DMS53 treated with DMSO at 0.1 percent for 48 hours (cell line): ENCODE results near the gene GPATCH3.
"Not testable (repeated sequence)": the region's sequence is repeated elsewhere in the genome, so short reads cannot be mapped to it uniquely, and the experiment has no call there.

Source experiments
- DNase-seq: peaks from one replicate; lab custom pipeline; 2025; ENCODE audit not compliant: unreplicated experiment; lab: John Stamatoyannopoulos, UW

Gene GPATCH3, protein sequence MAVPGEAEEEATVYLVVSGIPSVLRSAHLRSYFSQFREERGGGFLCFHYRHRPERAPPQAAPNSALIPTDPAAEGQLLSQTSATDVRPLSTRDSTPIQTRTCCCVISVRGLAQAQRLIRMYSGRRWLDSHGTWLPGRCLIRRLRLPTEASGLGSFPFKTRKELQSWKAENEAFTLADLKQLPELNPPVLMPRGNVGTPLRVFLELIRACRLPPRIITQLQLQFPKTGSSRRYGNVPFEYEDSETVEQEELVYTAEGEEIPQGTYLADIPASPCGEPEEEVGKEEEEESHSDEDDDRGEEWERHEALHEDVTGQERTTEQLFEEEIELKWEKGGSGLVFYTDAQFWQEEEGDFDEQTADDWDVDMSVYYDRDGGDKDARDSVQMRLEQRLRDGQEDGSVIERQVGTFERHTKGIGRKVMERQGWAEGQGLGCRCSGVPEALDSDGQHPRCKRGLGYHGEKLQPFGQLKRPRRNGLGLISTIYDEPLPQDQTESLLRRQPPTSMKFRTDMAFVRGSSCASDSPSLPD

DNA sequence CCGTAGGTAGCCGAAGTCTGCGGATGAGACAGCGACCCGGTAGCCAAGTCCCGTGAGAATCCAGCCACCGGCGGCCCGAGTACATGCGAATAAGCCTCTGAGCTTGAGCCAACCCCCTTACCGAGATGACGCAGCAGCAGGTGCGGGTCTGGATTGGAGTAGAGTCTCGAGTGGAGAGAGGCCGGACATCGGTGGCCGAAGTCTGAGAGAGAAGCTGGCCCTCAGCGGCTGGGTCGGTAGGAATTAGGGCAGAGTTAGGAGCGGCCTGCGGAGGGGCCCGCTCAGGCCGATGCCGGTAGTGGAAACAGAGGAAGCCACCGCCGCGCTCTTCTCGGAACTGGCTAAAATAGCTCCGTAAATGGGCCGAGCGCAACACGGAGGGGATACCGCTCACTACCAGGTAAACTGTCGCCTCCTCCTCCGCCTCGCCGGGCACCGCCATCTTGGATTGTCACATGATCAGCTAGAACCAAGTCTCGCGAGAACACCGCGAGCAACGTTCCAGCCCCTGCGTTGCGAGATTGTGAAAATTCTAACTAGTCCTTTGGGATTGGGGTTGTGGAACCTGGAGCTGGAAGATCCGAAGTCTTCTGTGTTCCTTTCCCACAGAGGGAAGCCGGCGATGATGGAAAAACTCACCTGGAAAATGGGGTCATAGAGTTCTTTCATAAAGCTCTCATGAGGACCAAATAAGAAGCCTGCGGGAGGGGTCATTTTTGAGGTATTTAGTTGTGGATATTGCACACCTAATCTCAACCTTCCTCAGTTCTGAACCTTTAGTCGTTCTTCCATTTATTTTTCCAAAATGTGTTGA is at the start of gene GPATCH3:
GPATCH3 (minus strand) TSS at position 467 of the 814 bp plus-strand sequence; CDS start at position 442, 25 bp downstream.
- DNase-seq: peak; percentile 80

DNA sequence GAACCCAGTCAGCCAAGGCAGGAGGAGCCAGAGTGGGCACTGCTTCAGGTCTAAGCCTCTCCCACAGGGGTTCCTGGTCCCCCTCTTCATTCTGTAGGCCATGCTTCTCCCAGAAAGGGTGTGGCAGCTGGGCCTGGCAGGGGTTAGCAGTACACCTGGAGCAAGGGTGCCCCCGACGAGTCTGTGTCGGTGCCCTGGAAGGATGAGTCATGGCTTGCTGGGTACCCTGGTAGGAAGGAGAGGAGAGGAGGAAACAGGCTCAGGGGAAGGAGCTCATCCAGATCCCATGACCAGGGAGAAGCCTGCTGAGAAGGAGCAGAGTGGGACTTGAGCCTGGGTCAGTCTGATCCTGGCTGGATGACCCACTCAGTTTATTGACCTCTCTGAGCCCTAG is 49.7 kb upstream of the GPATCH3 start:
- DNase-seq: no peak

DNA sequence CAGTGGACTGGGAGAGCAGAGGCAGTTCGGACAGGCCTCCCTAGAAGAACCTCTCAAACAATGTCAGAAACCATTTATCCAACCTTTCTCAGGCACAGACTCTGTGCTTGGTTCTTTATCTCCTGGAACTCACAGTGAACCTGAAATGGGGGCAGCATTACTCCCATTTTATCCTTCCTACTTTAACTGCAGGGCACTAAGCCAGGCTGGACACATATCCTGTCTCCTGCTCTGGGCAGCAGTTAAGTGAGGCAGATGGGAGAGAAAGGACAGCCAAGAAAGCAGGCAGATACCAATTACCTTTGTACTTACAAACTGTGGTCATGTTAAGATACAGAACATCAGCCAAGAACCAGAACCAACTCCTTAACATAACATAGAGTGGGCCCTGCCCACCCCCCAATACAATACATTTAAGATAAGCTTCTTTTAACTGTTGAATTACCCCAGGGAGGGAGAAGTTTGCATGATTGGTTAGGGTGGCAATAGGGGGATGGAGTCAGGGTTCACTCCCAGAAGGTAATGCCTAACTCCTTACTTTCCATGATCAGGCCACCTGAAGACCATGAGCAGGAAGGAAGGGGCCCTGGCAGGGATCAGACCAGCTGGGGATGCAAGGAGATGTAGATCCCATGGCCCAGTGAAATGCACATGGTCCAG is 49.1 kb upstream of the GPATCH3 start:
- no peak for DNase-seq

DNA sequence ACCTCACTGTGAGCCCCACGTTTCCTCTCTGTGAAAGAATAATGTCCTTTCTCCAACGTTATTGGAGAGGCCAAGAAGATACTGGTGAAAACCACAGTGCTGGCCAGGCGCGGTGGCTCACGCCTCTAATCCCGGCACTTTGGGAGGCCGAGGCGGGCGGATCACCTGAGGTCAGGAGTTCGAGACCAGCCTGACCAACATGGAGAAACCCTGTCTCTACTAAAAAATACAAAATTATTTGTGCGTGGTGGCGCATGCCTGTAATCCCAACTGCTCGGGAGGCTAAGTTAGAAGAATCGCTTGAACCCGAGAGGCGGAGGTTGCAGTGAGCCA is 48.4 kb upstream of the GPATCH3 start:
- not testable (repeated sequence) for DNase-seq

DNA sequence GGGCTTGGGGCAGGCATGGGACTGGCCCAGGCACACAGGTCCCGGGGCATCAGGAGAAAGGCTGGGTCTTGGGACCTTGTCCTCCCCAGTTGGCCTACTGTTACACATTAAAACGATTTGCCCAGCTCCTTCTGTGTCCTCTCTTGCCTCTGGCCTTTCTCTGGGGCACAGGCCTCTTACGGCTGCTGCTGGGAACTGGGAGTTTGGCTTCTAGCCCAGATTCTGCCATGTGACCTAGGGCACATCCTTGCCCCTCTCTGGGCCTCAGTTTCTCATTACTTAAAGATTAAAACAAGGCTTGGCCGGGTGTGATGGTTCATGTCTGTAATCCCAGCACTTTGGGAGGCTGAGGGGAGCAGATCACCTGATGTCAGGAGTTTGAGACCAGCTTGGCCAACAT is 46.0 kb upstream of the GPATCH3 start:
- no peak for DNase-seq

DNA sequence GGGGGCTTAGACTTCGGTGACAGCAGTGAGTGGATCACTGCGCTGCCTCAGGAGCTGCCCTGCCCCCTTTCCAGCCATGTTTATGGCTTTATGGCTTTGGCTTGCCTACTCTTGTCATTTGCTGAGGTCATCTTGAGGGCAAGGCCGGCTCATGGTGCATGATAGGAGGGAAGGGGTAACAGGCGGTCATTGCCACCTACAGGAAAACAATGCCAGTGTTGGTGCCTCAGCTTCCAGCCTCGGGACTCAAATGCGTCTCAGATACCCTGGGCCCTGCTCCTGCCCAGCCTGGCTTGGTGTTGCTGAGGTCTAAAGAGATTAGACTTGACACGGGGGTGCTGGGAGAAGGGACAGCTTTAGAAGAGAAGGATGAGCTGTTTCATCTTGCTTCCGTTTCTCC is 45.5 kb upstream of the GPATCH3 start:
- DNase-seq: no peak

DNA sequence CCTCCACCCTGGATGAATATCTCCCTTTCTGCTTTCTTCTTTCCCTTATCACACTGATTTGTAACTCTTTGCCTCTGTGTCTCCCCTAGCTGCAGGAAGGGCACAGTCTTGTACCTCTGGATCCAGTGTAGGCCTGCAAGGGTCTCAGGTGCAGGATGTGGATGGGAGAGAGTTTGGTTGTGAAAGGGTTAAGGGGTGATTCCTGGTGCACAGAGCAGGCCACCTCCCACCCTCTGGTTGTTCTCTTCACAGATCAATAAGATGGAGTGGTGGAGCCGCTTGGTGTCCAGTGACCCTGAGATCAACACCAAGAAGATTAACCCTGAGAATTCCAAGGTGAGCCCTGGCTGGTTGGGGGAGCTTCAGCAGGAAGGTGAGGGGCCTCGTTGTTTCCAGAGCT is 44.9 kb upstream of the GPATCH3 start:
- DNase-seq: no peak

DNA sequence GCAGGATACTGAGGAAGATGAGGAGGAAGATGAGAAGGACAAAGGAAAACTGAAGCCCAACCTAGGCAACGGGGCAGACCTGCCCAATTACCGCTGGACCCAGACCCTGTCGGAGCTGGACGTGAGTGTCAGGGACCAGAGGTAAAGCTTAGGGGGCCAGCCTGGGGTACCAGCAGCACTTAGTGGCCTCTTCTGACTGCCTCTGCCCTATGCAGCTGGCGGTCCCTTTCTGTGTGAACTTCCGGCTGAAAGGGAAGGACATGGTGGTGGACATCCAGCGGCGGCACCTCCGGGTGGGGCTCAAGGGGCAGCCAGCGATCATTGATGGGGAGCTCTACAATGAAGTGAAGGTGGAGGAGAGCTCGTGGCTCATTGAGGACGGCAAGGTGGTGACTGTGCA is 42.4 kb upstream of the GPATCH3 start:
- no peak for DNase-seq

DNA sequence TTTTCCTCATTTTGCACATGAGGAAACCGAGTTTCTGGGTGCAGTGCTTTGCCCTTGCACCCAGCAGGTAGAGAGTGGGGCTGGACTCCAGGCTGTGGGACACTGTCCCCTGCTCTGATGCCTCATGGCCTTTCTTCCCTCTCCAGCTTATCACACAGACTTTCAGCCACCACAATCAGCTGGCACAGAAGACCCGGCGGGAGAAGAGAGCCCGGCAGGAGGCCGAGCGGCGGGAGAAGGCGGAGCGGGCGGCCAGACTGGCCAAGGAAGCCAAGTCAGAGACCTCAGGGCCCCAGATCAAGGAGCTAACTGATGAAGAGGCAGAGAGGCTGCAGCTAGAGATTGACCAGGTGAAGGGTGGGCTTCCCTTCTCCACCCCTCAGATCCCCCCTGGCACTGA is 41.0 kb upstream of the GPATCH3 start:
- DNase-seq: no peak

DNA sequence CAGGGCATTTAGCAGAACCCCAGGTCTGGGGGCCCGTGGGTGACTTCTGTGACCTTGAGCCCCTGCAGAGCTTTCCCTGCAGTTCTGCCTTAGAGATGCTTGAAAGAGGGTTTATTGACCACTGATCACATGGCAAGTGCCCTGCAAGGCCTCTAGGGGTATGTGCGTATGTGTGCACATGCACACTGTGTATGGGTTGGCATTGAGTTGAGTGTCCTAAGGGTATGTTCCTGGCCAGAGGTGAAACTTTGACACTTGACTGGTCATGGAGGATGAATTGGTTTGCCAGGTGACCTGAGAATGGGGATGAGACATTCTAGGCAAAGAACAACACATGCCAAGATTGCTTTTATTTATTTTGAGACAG is 38.4 kb upstream of the GPATCH3 start:
- no peak for DNase-seq

DNA sequence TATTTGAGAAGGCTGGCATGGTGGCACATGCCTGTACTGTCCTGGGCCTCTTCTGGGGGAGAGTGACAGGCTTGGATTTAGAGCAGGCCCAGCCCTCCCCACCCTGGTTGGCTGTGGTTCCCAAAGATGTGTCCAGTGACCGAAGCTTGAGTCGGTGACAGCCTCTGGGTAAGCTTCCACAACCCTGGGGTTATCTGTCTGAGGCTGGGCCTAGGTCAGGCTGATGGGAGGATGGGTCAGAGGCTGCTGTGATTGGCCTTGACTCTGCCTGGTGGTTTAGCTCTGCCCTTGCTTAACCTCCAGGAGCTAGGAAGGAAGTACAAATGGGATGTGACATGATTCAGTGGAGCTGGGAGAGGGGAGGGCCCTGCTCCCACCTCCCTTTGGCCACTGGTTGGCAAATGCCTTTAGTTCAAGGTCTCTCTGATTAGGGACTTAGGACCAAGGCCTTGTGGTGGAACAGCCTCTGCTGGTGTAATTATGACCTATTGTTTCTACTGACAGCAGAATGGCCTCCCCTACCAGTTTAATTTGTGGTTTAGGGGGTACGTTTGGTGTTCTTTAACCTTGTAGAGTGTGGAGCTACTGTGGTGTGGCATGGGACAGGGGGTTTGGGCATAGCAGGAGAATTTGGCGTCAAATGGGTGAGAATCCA is 37.9 kb upstream of the GPATCH3 start:
- DNase-seq: no peak

DNA sequence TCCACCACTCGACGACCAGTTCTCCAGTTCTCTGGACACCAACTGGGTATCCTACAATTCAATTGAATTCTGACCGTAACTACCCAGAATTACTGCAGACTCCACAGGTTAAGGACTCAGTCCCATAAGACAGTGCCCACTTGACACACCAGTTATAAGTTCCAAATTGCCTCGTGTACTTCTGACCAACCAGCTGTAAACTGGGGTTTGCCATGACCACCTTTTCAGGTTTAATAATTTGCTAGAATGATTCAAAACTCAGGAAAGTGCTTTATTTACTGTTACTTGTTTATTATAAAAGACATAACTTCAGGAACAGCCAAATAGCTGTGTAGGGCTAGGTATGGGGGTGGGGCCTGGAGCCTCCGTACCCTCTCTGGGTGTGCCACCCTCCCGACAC is 36.6 kb upstream of the GPATCH3 start:
- DNase-seq: no peak

DNA sequence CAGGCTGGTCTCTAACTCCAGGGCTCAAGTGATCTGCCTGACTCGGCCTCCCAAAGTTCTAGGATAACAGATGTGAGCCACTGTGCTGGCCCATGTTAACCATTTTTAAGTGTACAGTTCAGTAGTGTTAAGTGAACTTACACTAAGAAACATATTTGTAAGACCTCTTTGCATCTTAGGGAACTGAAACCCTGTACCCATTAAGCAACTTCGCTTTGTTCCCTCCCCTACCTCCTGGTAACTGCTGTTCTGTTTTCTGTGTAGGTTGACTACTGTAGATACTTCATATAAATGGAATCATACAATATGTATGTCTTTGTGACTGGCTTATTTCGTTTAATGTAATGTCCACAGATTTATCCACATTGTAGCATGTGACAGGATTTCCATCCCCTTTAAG is 32.3 kb upstream of the GPATCH3 start:
- no peak for DNase-seq

DNA sequence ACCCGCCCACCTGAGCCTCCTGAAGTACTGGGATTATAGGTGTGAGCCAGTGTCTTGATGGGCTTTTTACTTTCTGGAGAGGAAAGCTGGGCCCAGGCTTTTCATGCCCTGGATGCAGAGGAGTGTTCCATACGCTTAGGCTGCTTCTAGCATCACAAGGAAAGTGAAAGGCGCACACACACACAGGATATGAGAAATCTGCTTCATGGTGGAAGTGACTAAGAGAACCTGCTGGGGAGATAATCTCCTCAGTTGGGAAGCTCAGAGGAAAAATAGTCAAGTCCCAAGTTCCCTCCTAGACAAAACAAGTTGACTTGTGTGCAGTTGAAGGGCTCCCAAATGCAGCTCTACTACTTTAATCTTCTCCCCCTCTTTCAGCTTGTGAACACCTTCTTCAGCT is 23.4 kb upstream of the GPATCH3 start:
- no peak for DNase-seq

DNA sequence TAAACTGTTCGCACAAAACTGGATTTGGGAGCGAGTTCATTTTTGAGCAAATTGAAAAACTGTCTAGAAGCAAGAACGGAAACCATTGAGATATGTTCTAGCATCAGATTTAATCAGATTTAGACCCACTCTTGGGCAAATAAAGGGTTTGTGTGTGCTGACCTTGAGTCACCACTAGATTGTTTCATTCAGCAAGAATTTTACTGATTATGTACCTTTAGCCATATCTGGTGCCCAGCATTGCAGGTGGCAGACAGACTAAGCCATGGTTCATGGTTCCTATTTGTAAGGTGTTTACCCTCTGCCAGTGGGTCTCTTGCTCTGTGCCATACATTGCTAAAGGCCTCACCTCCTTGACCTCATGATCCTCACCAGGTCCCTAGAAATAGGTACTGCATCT is 22.6 kb upstream of the GPATCH3 start:
- no peak for DNase-seq

DNA sequence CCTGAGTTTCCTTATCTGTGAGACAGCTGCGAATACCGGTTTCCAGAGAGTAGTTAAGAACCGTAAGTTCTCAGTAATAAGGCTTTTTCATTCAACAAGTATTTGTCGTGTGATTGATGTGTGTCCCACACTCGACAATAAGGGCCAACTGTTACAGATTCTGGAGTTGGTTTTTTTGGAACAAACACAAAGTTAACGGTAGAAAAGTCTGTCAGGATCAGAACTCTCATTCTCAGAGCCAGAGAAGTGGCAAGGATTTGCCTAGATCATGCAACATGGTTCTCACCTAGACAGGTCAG is 22.1 kb upstream of the GPATCH3 start:
- no peak for DNase-seq

DNA sequence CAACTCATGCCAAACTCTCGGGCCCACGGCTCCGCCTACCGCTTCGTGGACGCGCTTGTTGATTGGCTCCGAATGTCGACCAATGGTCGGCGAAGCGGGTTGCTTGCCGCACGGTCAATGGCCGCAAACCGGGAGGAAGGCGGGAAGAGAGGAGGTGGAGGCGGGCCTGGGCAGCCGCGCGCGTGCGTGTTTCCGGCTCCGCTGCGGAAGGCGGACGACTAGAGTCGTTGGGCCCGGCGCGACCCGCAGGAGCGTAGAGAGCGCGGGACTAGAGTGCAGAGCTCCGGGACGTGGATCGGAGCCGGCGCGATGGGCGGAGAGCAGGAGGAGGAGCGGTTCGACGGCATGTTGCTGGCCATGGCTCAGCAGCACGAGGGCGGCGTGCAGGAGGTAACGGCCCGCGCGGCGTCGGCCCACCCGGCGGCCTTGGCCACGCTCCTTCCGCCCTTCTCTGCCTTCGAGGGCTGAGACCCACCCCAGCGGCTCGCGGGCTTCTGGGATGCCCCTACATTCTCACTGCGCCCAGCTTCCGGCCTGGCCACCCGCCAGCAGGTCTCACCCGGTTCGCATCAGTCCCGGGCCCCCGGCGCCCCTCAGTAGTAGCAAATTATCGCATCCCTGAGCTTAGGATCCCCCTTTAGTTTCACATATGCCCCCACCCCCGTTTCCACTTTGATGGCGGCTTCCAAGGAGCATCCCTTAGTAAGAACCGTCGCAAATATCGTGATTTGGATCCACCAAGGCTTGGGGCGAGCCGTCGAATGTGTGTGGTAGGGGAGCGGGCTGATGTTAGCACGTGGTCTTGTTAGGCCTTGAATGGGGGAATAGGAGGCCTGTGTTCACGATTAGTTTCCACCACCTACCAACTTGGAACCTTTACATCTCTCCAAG is 21.5 kb upstream of the GPATCH3 start, which contains the start of gene NUDC:
NUDC (plus strand) TSS at position 204 of the 891 bp plus-strand sequence; CDS start at position 310, 106 bp downstream.
- DNase-seq: peak; percentile 95

DNA sequence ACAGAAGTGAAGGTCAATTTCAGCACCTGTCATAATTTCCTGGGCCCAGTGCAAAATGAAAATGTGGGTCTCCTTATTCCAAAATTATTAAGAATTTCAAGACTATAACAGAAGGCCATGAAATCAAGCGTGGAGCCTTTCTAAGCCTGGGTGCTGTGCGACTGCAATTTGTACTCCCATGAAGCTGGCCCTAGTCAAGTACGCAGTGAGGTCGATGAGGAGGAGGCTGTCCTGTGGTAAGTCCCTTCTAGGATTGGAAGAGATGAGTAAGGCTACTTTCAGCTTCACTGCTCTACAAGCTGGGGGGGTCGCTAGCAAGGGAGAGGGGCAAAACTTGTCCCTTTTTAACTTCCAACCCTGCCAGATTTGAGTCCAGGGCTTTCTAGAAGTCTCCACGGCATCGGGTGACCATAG is 20.9 kb upstream of the GPATCH3 start:
- no peak for DNase-seq

DNA sequence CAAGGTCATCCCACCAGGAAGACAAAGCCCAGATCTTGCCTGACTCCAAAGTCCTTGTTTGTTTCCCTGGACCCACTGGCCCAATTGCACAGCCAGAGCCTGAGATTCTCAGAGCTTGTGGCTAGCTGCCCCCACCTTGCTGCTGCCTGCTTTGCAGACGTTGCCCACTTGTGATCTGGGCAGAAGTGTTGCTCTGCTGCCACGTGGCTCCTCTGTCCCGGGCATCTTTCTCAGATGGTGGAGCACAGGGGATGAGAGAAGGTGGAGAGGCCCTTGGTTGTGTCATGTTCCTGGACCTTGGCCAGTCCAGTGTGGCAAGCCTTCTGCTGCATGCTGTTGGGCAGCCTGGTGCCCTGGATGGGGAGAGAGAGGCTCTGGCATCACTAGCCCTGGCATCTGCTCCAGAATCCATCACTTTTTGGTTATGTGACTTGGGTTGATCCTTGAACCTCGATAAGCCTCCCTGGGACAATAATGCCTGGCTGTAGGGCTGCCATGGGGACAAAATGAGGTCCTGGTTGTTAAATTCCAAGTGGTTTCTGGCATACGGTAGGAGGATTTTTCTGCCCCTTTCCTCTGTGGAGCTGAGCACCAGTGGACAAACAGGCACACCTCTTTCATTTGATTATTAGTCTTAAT is 15.1 kb upstream of the GPATCH3 start:
- peak; percentile 33 for DNase-seq
